Embryonic facial prominence (tissue), 1 donor: ENCODE data around the gene CSMD2.
"Not testable (repeated sequence)": the region's sequence is repeated elsewhere in the genome, so short reads cannot be mapped to it uniquely, and the experiment has no call there.

Experiments used
- DNase-seq: peaks from one replicate; pipeline ENCODE4 v3.0.0-alpha.2; 2016; ENCODE audit errors: extremely low spot score

Gene CSMD2

GRCh38 chr1:34164771-34165391, at the start of gene CSMD2:
Gene CSMD2, minus strand, starts transcription at chr1:34165230. Its CDS starts 133 bp downstream, at chr1:34165097.
- no peak for DNase-seq

DNA sequence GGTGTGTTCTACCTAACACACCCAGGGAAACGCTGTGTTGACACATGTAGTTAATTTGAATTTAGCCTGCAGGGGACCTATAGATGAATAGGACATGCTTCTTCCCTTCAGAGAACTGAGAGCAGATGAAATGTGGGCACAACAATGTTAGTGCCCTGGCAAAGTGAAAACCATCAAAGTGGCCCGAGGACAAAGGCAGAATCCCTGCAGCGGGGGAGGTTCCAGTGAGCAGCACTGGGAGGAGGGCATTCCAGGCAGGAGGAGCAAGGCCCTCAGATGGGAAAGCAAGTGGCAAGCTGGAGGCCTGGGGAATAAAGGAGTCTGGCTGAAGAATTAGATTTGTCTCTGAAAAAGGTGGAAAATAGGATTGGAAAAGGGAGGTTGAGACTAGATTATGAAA, 48.9 kb upstream of the CSMD2 start:
- no peak for DNase-seq

- no peak for DNase-seq
Measured at GRCh38 chr1:34212673-34213072, 47.6 kb upstream of the CSMD2 start.

DNA sequence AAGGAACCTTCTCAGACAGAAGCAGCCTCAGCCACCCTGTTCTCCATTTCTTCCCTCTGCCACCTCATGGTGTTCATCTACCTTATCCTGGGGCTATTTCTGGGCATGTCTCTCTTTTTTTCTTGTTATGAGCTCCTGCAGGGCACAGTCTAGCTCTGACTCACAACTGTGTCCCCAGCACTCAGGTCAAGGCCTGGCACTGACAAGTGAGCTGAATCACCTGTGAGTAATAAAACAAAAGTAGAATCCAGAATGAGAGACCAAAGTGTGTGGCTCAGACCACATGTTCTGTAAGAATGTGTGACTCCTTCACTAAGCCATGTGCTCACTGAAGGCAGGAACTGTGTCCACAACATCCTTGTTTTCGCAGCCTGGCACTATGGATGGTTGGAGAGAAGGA, 34.9 kb upstream of the CSMD2 start:
- no peak for DNase-seq

DNA sequence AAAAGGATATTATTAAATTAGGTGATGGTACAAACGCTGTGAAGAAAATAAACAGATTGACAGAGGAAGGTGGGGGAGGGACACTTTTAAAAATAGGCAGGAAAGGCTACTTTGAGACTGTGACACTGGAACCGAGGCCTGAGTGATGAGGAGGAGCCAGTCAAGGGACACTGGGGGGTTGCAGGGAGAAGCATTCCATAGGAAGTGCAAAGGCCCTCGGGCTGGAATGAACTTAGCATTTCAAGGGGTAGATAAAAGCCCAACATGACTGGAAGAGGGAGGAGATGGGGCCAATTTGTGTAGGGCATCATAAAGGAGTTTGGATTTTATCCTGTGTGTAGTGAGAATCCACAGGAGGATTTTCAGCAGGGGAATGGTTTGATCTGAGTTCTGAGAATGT, 27.6 kb upstream of the CSMD2 start:
- DNase-seq = no peak

DNA sequence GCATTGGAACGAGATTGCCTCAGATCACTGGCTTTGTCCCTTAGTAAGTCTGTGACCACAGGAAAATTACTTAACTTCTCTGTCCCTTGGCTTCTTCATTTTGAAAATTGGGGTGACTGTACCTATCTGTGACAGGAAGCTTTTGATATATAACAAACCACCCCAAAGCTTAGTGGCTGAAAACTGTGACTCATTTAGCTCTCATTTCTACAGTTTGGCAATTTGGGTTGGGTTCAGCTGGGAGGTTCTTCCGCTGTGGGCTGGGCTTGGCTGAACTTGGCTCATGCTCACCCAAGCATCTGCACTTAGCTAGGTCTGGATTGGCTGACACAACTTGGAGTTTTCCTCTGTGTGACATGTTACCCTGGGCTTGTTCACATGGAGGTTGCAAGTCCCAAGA, 25.7 kb upstream of the CSMD2 start:
- DNase-seq = no peak

GRCh38 chr1:34188985-34189384, 24.0 kb upstream of the CSMD2 start:
- no peak for DNase-seq

DNA sequence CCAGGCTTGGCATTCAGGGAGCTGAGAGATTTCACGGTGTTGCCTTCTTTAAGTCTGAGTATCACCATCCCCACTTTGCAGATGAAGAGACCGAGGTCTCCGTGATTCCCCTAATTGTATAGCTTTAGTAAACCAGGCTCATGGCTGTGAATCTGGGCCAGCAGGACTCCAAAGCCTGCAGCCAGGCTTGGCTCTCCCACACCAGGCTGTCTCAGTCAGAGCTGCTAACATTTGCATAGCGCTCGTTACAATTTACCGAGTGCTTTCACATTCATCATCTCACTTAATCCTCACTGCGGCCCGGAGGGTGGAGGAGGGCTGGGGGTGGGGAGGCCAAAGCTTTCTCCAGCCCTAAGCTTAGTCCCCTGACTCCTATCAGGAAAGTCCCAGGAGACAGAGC, 23.4 kb upstream of the CSMD2 start:
- DNase-seq = no peak

GRCh38 chr1:34186741-34187494, 21.9 kb upstream of the CSMD2 start:
- no peak for DNase-seq

DNA sequence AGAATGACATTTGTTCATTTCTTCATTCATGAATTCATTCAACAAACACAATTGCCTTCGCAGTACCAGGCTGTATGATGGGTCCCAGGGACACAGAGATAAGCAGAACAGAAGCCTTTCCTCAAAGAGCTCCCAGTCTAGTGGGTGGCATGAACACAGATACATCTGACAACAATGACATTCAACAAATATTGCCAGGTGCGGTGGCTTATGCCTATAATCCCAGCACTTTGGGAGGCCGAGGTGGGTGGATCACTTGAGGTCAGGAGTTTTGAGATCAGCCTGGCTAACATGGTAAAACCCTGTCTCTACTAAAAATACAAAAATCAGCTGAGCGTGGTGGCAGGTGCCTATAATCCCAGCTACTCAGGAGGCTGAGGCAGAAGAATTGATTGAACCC, 18.4 kb upstream of the CSMD2 start:
- DNase-seq = not testable (repeated sequence)

DNA sequence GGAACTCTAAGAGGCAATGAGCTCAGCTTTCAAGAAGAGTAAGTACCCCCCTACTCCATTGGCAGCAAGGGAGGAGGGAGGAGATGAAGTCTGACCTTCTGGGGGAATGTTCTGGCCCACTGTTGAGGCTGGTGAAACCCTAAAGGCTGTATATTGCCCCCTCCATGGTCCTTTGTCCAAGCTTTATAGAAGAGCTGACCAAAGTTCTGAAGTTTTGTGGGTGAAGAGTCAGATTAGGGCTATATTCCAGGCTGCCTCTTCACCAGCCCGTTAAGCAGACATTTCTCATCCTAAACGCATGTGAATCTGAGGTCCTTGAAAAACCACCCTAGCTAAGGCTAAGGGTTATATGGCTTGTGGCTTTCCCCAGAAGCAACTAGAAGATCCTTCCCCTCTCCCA, 13.0 kb upstream of the CSMD2 start:
- DNase-seq = no peak

- DNase-seq = no peak
Measured at GRCh38 chr1:34176830-34177603, 12.0 kb upstream of the CSMD2 start, which contains the start of gene C1orf94. Gene C1orf94, plus strand, starts transcription at chr1:34176907. Its CDS starts 883 bp downstream, at chr1:34177790.

DNA sequence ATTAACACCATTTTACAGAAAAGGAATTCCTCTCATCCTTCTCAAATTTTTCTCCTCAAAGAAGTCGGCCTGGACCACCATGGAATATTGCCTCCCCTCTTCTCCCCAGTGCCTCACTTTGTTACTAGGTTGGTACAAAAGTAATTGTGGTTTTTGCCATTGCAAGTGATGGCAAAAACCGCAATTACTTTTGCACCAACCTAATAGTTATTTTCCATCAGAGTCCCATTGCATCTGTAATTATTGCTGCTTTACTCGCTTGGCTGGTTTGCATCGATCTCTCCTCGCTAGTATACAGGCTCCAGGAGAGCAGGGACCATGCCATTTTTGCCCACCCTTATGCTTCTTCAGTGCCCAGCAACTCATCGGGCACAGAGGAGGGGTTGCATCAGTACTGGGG, 10.7 kb upstream of the CSMD2 start:
- no peak for DNase-seq

DNA sequence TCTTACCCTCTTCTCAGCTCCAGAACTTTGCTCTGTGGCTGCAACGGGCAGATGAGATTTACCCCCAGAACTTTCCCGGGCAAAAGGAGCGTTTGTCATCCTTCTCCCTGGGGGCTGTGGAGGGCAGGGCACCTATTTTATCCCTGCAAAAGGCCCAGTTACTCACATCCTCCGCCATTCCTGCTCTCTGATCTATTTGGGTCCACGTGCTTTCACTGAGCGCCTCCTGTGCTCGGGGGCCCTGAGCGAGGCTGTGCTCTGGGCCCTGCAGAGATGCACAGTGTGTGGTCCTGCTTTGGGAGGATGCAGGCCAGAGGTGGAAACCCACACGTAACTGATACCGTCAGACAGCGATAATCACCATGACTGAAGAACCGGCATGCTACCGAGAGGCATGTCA, 2.4 kb upstream of the CSMD2 start:
- no peak for DNase-seq

DNA sequence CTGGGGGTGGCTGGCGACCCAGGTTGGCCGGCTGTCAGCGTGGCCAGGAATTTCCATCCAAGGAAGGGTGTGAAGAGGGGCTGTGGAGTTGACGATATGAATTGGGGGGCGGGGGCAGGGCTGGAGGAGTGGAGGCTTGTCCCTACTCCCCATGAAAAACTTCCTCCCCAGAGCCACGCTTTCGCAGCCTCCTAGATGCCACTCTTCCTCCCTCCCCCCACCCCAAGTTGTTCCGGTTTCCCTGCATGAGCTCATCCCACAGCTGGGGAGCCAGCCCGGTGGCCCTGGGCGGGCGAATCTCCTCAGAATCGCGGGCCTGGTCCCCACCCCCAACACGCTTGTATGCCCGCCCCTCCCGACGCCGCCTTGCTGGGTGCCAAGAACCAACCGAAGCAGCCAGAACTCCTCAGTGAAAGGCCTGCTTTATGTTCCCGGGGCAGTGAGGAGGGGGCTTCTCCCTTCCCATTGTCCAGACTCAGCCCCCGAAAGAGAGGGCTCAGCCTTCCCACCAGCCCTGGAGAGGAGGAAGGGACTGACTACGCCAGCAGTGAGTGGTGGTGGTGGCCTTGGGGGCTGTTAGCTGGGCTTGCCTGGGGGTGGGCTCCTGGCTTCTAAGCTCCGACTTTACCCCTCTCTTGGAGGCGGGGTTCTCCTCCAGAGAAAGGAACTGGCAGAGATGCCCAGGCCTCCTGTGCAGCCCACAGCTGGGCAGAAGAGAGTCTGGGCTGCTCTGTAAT, 1.8 kb upstream of the CSMD2 start:
- DNase-seq = no peak

DNA sequence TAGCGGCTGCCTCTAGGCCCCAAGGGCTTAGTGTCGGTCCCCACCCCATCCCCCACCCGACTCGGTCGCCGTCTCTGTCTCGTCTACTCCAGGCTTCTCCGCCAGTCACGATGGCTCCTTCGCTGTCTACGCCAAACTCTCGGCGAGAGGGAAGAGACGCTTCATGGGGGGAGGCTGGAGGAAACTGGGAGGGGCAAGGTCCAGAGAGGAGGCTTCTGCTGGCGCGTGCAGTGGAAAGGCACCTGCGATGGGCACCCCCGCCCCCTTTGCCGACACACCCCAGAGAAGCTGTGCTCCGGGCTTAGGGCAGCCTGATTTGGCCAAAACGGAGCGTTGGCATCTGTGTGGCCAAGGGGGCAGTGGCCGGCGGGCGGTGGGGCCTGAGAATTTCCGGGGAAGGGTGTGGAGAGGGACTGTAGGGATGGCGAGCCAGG, 1.2 kb upstream of the CSMD2 start:
- no peak for DNase-seq

DNA sequence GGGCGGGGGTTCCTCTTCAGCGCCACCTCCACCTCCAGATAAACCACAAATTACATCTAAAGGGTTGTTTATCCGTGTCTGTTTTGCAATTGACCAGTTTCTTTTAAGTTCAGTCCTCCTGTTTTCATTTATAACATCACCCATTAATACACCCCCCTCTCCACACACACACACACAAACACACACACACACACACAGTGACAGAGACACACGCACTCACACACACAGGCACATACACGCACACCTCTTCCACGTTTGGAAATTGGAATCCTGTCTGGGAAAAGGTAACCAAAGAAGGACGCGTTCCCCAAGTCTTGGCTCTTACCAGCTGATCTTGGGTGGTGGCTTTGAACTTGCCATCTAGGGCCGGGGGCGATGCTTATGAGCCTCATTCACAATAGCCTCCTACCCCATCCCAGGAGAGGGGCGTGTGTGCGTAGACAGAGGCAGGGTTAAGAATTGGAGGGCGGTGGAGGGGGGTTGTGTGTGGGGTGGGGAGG, 442 bp upstream of the CSMD2 start:
- no peak for DNase-seq

DNA sequence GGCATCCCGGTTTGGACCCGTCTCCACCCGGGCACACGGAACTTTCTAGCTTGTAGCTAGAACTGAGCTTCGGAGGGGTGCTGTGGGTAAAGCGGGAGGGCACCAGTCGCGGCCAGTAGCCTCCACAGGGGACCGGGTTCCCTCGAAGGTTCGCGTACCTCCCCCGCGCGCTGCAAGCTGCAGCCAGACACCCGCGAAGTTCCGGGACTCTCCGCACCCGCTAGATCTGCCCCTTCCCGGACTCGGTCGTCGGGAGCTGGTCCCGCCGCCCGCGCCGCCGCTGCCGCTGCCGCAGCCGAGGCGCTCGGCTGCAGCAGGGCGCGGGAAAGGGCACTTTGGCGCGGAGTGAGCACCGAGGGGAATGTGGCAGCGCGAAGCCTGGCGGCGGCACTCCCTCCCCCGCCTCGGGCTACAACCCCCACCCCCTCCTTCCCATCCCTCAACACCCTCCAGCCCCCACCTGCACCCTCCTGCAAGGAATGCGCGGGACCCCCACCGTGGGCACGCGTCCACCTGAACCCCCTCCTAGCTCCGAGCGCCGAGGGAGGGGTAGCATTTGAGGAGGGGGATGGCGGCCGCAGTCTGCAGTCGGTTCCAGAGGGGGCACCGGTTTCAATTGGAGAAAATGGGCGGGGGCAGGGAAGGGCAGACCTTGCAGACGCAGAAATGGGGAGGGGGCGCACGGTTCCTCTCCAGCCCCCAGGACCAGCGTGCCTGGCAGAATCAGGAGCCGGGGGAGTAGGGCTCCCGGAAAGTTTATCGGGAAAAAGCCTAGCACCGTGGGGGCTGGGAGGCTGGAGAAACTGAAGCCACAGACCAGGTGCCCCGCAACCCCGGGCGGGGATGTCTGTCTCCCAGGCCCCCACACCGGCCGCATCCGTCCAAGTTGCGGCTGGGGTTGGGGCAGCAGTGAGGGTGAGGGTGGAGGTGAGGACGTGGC, 968 bp downstream of the CSMD2 start:
- DNase-seq = no peak

- DNase-seq = no peak
Measured at GRCh38 chr1:34162852-34163766, 1.9 kb downstream of the CSMD2 start.

- no peak for DNase-seq
Measured at GRCh38 chr1:34156739-34157138, 8.3 kb downstream of the CSMD2 start.
